Pancreas (tissue), 10 donors: ENCODE results near the gene TLCD1. TPM values are rescaled to one million over a fixed set of nuclear protein-coding genes. Genes with fewer than 3 reads are reported as not detected.

ENCODE experiments used
- ATAC-seq, 4 donors: fragments of 200-7000 bp; cut with Tn5 transposase; one replicate each; pipeline versions ENCODE4 v1.8.0 to v1.9.1; 2020; ENCODE audit warnings: mild to moderate bottlenecking in 4 of 4, moderate library complexity in 4 of 4
- DNase-seq, 6 donors: peaks; one replicate each; pipeline ENCODE4 v3.0.0-alpha.2; 2020
- FAIRE-seq: peaks from 2 replicates; lab custom pipeline; 2012; peaks lifted over from hg19 to GRCh38; lab: Jason Lieb, UNC
- H3K27ac ChIP-seq, 4 donors: fragments of 200-600 bp; sonication (generic); 1 replicate in 3 of 4; 2 replicates in 1 of 4; pipeline versions ENCODE4 v1.5.0 to v1.8.0; 2020
- H3K27me3 ChIP-seq, 4 donors: fragments of 200-600 bp; one replicate each; pipeline ENCODE4 v1.8.0; 2021
- H3K36me3 ChIP-seq, 3 donors: fragments of 200-600 bp; sonication (generic) in 1 of 3; one replicate each; pipeline versions ENCODE4 v1.5.0 to v1.8.0; 2020 to 2021
- H3K4me1 ChIP-seq, 3 donors: fragments of 200-600 bp; one replicate each; pipeline ENCODE4 v1.8.0; 2021
- H3K4me3 ChIP-seq, 4 donors: fragments of 200-600 bp; sonication (generic) in 2 of 4; one replicate each; pipeline versions ENCODE4 v1.5.0 to v1.8.0; 2020 to 2021
- H3K9me3 ChIP-seq, 4 donors: fragments of 200-600 bp; one replicate each; pipeline ENCODE4 v1.8.0; 2021
- CTCF ChIP-seq, 4 donors: fragments of 200-600 bp; sonication (generic) in 3 of 4; IDR thresholded peaks; one replicate each; pipeline versions ENCODE4 v1.5.0 to v1.8.0; 2021; ENCODE audit warnings: antibody characterized with exemption in 4 of 4
- WGBS, 2 donors: extraction: QIAGEN DNeasy Blood & Tissue Kit; methylation state at CpG; one replicate each; pipeline ENCODE4 v1.1.7; 2013; 5-methylcytosine and 5-hydroxymethylcytosine counted together
- intact Hi-C, 3 donors: fragments of 100-400 bp; cut with DNase I; formaldehyde crosslinking; loops; one replicate each; pipeline versions ENCODE4 v1.11.1 to v1.14.2; 2022
- polyA plus RNA-seq, 2 donors: library from polyadenylated mRNA; stranded (reverse); fragments of 200-250 nt; gene quantifications; one replicate each; pipeline ENCODE4 v1.2.3, GENCODE V29; 2013
- total RNA-seq, 6 donors: library from RNA; stranded (reverse); fragmentation: NEBNext Ultra II Directional in 4 of 6; extraction: Animal tissue kit (Norgen Biotek cat#: 25700) in 4 of 6; gene quantifications; one replicate each; pipeline versions ENCODE4 v1.2.1 to v1.2.4, GENCODE V29; 2021 to 2023
- donor health status: healthy with polysubstance abuse.
- donor health status: DM: no; HTN: no; CAD: no; lungs with moderate emphysema.
- donor health status: DM: no; HTN: no; CAD: no.
- donor health status: control.
- donor health status: control.
- donor health status: Bipolar disorder and iron deficiency.
- donor health status: DM: yes; HTN: yes; CAD: no.
- donor health status: DM: no; HTN: no; CAD: no.
- donor health status: DM: no; HTN: no; CAD: no.
- donor health status: DM: yes; HTN: yes; CAD: no.

The TLCD1 gene
- total and polyA plus RNA-seq, 8 donors, result 3.7 to 10.5 (median 5.3) TPM

GRCh38 chr17:28720247-28720996, 5.6 kb downstream of the TLCD1 start:
- Histone ChIP-seq H3K27ac (peak overlapping the region; percentile 17 to 80 (median 77)), H3K4me3 (peak overlapping the region; percentile 62 to 87 (median 78)), H3K27me3 (no peaks in the 10 kb centered on the region), H3K36me3 (peaks cover 0 to 33% (median 23%) of the 10 kb centered on the region in 3 donors), H3K9me3 (no peaks in the 10 kb centered on the region), H3K4me1 (peaks cover 11 to 31% (median 18%) of the 10 kb centered on the region in 3 donors)
- WGBS, 2 donors, result 3% methylated on average over 28 to 30 of the region's 30 CpGs
- no peak for DNase-seq
- no peak for FAIRE-seq
- TF ChIP-seq CTCF (IDR thresholded peaks at IDR 0.05), result no peak
- intact Hi-C loops, result loop anchor here in 1 of 3 donors (5.0 kb wide), 1 partner anchor 37 kb away; no protein-coding TSS in a partner anchor
- ATAC-seq, result no peak

DNA sequence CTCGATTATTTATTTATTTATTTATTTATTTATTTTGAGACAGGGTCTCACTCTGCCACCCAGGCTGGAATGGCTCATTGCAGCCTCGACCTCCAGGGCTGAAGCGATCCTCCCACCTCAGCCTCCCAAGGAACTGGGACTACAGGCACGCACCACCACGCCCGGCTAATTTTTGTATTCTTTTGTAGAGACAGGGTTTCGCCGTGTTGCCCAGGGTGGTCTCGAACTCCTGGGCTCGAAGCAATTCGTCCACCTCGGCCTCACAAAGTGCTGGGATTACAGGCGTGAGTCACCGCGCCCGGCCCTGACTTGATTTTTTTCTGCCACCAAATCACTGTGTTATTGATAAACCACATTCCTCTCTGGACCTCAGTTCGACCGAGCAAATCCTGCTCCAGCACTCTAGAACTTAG, 7.0 kb downstream of the TLCD1 start:
- 27 to 29% methylated on average over 18 of the region's 18 CpGs for WGBS, 2 donors
- ATAC-seq, result no peak
- H3K27me3 ChIP-seq, result no peaks in the 10 kb centered on the region
- intact Hi-C loops, result no loop called here
- H3K4me3 ChIP-seq, result peak overlapping the region in 3 of 4 donors; percentile 62 to 87 (median 76)
- no peaks in the 10 kb centered on the region for H3K9me3 ChIP-seq
- FAIRE-seq, result no peak
- peak overlapping the region; percentile 17 to 80 (median 77) for H3K27ac ChIP-seq
- no peak for TF ChIP-seq CTCF (IDR thresholded peaks at IDR 0.05)
- peaks cover 11 to 22% (median 18%) of the 10 kb centered on the region in 3 donors for H3K4me1 ChIP-seq
- H3K36me3 ChIP-seq, result peaks cover 0 to 28% (median 17%) of the 10 kb centered on the region in 3 donors
- no peak for DNase-seq

DNA sequence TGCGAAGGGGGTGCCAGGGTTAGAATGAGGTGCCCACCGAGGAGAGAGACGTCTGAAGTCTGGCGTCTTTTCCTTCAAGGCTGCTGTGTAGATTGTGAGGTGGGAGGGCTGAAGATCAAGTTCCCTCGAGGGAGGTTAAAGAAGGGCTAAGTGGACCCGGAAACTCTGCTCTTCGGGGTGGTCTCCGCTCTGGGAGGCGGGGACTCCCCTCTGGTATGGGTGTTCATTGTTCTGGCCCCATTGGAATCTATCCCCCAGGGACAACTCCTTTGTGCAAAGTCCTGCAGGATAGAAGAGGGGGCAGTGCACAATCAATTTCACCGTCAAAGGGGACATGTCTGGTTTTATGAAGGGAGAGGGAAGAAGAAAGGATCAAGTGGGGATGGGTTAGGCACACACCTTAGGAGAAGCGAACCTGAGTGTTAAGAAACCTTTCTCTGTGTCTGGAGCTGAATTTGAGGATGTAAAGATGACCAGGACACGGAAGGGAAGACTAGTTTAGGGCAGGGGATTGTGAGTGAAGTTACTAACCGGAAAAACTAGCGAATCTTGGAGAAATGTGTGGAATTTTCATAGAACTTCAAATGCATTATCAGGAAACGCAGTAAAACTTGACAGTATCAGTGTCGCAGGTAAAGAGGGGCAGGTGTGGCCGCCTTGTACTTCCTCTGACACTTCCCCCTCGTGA, 7.6 kb downstream of the TLCD1 start:
- no peaks in the 10 kb centered on the region for H3K27me3 ChIP-seq
- H3K4me1 ChIP-seq, result peaks cover 11 to 22% (median 18%) of the 10 kb centered on the region in 3 donors
- peaks cover 0 to 22% (median 13%) of the 10 kb centered on the region in 3 donors for H3K36me3 ChIP-seq
- DNase-seq (no peak), ATAC-seq (no peak), FAIRE-seq (no peak)
- H3K4me3 ChIP-seq, result peak overlapping the region in 1 of 4 donors; percentile 39
- WGBS, 2 donors, result 69 to 70% methylated on average over 18 of the region's 18 CpGs
- no peak for TF ChIP-seq CTCF (IDR thresholded peaks at IDR 0.05)
- H3K9me3 ChIP-seq, result no peaks in the 10 kb centered on the region
- H3K27ac ChIP-seq, result peak overlapping the region; percentile 17 to 80 (median 77)
- intact Hi-C loops, result no loop called here

GRCh38 chr17:28717578-28718332, 8.3 kb downstream of the TLCD1 start, which contains the start of gene RAB34:
RAB34 (minus strand) TSS chr17:28717868; CDS start chr17:28717266, 602 bp downstream.
- Histone ChIP-seq H3K9me3 (no peaks in the 10 kb centered on the region), H3K36me3 (peaks cover 0 to 15% (median 7%) of the 10 kb centered on the region in 3 donors), H3K4me3 (peak within 1 kb of the TSS in 3 of 4 donors; percentile 7 to 39 (median 19)), H3K27me3 (no peaks in the 10 kb centered on the region), H3K4me1 (peaks cover 11 to 22% (median 18%) of the 10 kb centered on the region in 3 donors), H3K27ac (peak within 1 kb of the TSS in 3 of 4 donors; percentile 49 to 80 (median 74))
- intact Hi-C loops, result no loop called here
- 28 to 42% methylated on average over 27 to 60 of the region's 60 CpGs for WGBS, 2 donors
- no peak for TF ChIP-seq CTCF (IDR thresholded peaks at IDR 0.05)
- peak in 4 of 6 donors; percentile 41 to 78 (median 55) for DNase-seq
- peak in 2 of 4 donors; percentile 1 for ATAC-seq
- no peak for FAIRE-seq
